ENCODE results near the gene PRKG1. TPM values are rescaled to one million over a fixed set of nuclear protein-coding genes. Genes with fewer than 3 reads are reported as not detected.

PRKG1 gene
- total RNA-seq, 2 experiments from 2014 or later = not detected

DNA sequence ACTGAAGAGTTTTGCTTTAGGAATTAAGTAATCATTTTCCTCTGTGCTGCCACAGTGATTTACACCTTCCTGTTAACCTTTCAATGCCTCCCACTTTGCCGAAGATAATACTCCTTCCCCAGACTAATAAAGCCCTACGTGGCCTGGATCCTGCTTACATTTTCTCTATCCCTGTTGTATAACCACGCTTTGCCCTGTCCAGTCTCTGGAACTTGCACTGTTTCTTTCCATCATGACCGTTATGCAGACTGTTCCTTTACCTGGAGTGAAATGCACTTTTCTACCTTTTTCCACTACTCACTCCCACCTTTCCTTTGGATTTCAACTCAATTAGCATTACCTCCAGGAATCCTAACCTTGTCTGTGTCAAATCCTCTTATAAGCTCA is 154.4 kb downstream of the PRKG1 start:
- Mint-ChIP-seq H3K36me3 (ENCODE audit: low read depth) (no peaks in the 10 kb centered on the region), H3K4me1 (ENCODE audit: low read depth) (no peaks in the 10 kb centered on the region), H3K27ac (no peak overlapping the region), H3K9me3 (no peaks in the 10 kb centered on the region), H3K4me3 (no peak overlapping the region), H3K27me3 (ENCODE audit: low read depth) (peaks cover 3% of the 10 kb centered on the region)
- no peak for DNase-seq
- CTCF ChIA-PET = no interaction called here
- intact Hi-C loops (cut with micrococcal nuclease) = no loop called here

DNA sequence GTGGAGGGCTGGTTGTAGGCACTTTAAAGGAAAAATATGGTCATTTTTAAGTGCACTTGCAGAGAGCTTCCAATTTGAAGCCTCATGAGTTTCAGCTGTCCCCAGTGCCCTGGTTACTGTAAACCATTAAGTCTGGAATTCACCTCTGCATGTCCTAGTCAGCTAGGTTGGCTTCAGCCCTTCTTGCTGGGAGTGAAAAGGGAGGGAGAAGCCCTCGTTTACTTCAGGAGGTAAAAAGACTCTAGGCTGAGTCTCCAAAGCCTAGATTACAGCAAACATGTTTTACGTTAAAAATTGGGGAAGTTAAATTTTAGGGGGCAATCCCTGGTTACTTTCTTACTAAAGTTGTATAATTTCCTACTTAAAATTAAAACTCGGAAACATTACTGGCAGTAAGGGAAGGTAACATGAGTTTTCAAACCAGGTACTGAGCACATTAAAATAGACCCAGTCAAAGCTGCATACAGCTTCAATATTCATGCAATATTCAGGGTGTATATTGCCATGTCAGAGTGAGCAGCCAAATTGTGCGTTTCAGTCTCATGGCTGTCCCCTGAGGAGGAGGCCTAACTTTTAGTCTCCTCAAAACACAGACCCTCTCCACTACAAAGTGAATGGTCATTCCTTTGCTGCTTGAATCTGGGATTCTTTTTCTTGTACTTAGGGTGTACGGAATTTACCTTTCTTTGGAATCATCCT is 156.7 kb downstream of the PRKG1 start:
- DNase-seq = no peak
- Mint-ChIP-seq H3K36me3 (ENCODE audit: low read depth) (no peaks in the 10 kb centered on the region), H3K4me3 (no peak overlapping the region), H3K27me3 (ENCODE audit: low read depth) (no peaks in the 10 kb centered on the region), H3K27ac (no peak overlapping the region), H3K4me1 (ENCODE audit: low read depth) (no peaks in the 10 kb centered on the region), H3K9me3 (no peaks in the 10 kb centered on the region)
- CTCF ChIA-PET = no interaction called here
- intact Hi-C loops (cut with micrococcal nuclease) = no loop called here

DNA sequence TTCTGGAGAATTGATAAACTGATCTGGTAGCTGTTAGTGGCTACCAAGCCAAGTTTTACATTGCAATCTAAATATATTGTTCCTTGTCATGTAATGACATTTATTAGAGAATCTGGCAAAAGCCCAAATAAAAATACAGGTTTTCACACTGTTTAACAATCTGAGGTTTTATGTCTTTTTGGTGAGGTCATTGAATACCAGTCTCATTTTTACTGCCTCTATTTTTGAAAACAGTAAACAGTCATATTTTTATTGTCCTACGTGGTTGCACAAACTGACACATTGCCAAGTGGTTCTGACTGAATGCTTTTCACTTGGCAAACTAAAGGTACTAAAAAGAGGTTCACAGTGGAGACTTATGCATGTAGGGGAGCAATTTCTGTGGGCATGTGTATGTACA is 157.5 kb downstream of the PRKG1 start:
- no peaks in the 10 kb centered on the region for H3K9me3 Mint-ChIP-seq
- intact Hi-C loops (cut with micrococcal nuclease) = no loop called here
- H3K4me1 Mint-ChIP-seq (ENCODE audit: low read depth) = no peaks in the 10 kb centered on the region
- H3K4me3 Mint-ChIP-seq = no peak overlapping the region
- CTCF ChIA-PET = interaction anchor here (0.7 kb wide), 2 partner anchors 30 to 1917 kb away, joined by 3 to 4 read pairs; no protein-coding TSS in a partner anchor
- H3K36me3 Mint-ChIP-seq (ENCODE audit: low read depth) = no peaks in the 10 kb centered on the region
- no peak for DNase-seq
- no peaks in the 10 kb centered on the region for H3K27me3 Mint-ChIP-seq (ENCODE audit: low read depth)
- H3K27ac Mint-ChIP-seq = no peak overlapping the region

DNA sequence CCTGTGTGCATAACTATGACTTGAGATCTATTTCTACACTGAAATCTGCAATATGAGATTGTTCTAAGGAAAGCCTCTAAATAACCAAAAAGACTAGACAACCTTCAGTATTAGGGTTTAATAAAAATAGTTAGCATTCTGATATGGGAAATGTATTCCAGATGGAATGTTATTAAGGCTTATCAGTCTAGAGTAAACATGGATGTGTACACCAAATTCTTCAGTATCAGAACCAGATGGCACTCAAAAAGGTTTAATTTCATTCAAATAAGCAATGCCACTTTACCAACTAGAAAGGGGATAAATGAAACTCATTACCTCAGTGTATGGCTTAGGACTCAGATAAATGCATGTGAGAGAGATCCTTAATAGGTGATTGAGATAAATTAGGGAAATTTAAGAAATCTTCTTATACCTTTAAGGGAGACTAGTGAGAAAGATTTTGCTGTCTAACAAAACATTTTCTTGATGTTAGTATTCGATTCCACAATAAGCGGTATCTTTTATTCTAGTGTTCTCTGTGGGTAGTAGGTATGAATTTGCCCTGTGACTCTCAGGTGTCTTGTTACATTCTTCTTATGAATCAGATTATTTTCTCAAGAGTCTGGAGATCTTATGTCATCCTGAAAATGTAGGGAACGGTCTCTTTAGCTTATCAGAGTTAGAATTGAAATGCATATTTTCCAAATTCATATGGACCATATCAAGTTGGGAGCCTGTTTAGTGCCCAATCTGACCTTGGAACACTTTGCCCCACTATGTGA is 159.2 kb downstream of the PRKG1 start:
- Mint-ChIP-seq H3K36me3 (ENCODE audit: low read depth) (no peaks in the 10 kb centered on the region), H3K4me1 (ENCODE audit: low read depth) (no peaks in the 10 kb centered on the region), H3K27ac (no peak overlapping the region), H3K27me3 (ENCODE audit: low read depth) (no peaks in the 10 kb centered on the region), H3K9me3 (no peaks in the 10 kb centered on the region), H3K4me3 (no peak overlapping the region)
- CTCF ChIA-PET = no interaction called here
- intact Hi-C loops (cut with micrococcal nuclease) = no loop called here
- no peak for DNase-seq

DNA sequence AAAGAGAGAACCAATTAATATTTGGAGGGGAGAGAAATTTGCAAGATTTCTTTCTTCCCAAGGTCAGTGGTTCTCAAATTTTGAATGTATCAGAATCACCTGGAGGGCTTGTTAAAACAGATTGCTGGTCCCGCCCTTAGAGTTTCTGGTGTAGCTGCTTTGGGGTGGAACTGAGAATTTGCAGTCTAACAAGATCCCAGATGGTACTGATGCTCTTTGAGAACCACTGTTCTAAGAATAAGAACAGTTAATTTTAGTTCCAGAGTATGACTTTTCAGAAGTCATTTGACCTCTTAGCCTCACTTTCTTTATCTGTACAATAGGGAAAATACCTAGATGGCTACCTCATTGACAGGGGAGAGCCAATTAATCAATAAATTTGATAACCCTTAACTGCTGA is 161.6 kb downstream of the PRKG1 start:
- CTCF ChIA-PET = no interaction called here
- Mint-ChIP-seq H3K36me3 (ENCODE audit: low read depth) (no peaks in the 10 kb centered on the region), H3K4me3 (no peak overlapping the region), H3K27ac (no peak overlapping the region), H3K9me3 (no peaks in the 10 kb centered on the region), H3K4me1 (ENCODE audit: low read depth) (no peaks in the 10 kb centered on the region), H3K27me3 (ENCODE audit: low read depth) (no peaks in the 10 kb centered on the region)
- intact Hi-C loops (cut with micrococcal nuclease) = no loop called here
- no peak for DNase-seq

DNA sequence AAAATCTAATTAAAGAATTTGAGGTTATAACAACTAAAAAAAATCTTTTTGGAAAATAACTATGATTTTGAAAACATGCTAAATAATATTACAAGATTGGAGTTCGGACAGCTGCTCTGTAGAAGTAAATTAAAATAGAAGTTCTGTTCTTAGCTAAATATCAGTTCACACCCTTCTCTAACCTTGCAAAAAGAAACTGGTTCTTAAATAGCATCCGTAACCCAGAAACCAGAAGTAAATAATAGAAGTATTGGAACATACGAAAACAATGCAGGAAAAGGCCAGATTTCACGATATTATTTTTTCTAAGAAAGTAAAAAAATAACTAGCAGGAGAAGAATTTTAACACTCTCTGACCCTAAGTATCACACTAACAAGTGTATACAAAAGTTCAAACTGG is 164.7 kb downstream of the PRKG1 start:
- CTCF ChIA-PET = interaction anchor here (1.1 kb wide), 1 partner anchor 13 kb away, joined by 3 read pairs; no protein-coding TSS in a partner anchor
- Mint-ChIP-seq H3K4me1 (ENCODE audit: low read depth) (no peaks in the 10 kb centered on the region), H3K36me3 (ENCODE audit: low read depth) (no peaks in the 10 kb centered on the region), H3K27ac (no peak overlapping the region), H3K4me3 (no peak overlapping the region), H3K9me3 (no peaks in the 10 kb centered on the region), H3K27me3 (ENCODE audit: low read depth) (no peaks in the 10 kb centered on the region)
- intact Hi-C loops (cut with micrococcal nuclease) = no loop called here
- no peak for DNase-seq

DNA sequence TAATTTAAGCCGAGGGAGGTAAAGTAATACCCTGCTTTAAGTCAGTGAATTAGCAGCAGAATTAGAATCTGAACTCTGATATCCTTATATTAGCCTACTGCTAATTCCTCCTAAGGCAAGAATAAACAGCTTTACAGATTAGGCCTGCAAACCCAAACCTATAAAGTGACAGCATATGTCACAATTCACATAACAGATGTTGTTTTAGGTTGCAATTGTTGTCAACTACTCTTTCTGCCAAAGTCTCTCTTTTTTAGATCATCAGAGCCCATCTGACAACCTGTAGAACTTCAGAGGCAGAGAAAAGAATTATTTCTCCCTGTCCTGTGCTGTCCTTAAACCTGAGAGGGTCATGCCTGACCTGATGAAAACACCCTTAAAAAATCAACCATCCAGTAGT is 167.2 kb downstream of the PRKG1 start:
- Mint-ChIP-seq H3K36me3 (ENCODE audit: low read depth) (no peaks in the 10 kb centered on the region), H3K27me3 (ENCODE audit: low read depth) (no peaks in the 10 kb centered on the region), H3K9me3 (no peaks in the 10 kb centered on the region), H3K4me3 (no peak overlapping the region), H3K4me1 (ENCODE audit: low read depth) (no peaks in the 10 kb centered on the region), H3K27ac (no peak overlapping the region)
- CTCF ChIA-PET = no interaction called here
- intact Hi-C loops (cut with micrococcal nuclease) = no loop called here
- no peak for DNase-seq

DNA sequence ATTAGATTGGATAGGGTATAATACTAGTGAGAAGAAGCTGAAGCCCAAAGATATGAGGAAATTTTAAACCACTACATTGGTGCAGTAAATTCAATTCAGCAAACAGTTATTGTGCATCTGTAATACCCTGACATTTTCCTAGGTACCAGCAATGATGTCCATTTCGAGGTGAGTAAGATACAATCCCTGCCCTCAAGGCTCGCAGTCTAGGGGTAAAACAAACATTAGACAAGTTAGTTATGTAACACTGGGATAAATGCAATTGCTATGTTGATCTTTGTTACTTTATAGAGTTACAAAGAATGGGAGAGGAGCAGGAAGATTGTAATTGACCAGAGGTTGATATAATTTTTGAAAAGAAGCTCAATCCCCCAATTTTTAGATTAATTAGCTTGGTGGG is 168.1 kb downstream of the PRKG1 start:
- DNase-seq = no peak
- Mint-ChIP-seq H3K4me1 (ENCODE audit: low read depth) (no peaks in the 10 kb centered on the region), H3K36me3 (ENCODE audit: low read depth) (no peaks in the 10 kb centered on the region), H3K27me3 (ENCODE audit: low read depth) (no peaks in the 10 kb centered on the region), H3K27ac (no peak overlapping the region), H3K4me3 (no peak overlapping the region), H3K9me3 (no peaks in the 10 kb centered on the region)
- intact Hi-C loops (cut with micrococcal nuclease) = no loop called here
- CTCF ChIA-PET = no interaction called here

DNA sequence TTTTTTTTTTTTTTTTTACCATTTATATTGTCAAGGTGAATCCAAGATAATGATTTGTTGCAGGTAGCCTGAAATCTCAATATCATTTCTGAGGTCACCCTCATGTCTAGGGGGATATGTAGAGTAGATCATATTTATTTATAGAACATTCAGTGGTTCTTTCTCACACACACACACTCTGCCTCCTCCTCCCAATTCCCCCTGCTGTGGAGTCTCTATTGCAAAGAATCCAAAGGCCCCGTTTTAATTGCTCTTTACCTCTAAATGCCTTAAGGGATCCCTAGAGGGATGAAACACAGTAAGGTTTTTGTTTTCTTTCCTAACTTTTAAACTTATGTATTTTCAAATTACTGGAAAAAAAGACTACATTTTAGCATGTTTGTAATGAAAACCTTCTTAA is 170.0 kb downstream of the PRKG1 start:
- H3K9me3 Mint-ChIP-seq = no peaks in the 10 kb centered on the region
- intact Hi-C loops (cut with micrococcal nuclease) = no loop called here

DNA sequence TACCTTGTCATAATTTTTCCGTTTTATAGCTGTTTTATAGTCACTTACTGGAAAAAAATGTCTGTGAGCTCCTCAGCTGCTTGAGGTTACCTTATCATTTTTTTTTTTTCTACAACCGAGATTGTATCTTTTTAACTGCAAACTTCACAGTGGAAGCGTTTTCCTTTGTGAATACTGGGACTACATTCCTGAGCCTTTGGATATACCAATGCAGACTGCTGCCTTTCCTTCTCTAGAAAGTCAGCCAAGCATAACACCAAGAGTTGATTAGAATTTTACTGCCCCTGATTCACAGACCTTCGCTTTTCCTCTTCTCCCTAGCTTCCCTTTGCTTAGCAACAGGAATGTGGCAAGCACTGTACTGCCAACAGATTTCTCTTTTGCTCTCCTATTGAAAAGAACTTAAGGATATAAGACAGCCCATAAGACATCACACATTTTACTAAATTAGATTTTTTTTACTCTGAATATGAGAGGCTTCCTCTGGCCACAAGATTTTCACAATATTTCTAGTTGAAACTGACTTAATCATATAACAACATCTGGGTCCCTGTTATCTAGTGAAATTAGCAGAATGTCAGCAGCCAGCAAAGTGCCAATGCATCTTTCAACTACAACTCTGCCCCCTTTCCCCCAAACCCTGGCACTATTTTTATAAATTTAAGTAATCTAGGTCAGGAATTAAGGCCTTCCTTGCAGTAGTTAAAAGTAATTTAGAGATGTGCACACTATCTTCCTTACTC is 170.6 kb downstream of the PRKG1 start:
- no peak for DNase-seq
- Mint-ChIP-seq H3K9me3 (no peaks in the 10 kb centered on the region), H3K27me3 (ENCODE audit: low read depth) (no peaks in the 10 kb centered on the region), H3K4me3 (no peak overlapping the region), H3K4me1 (ENCODE audit: low read depth) (no peaks in the 10 kb centered on the region), H3K27ac (no peak overlapping the region), H3K36me3 (ENCODE audit: low read depth) (no peaks in the 10 kb centered on the region)
- intact Hi-C loops (cut with micrococcal nuclease) = no loop called here
- CTCF ChIA-PET = no interaction called here

More for the DNA sequence above, 170.0 kb downstream of the PRKG1 start:
- Mint-ChIP-seq H3K4me3 (no peak overlapping the region), H3K4me1 (ENCODE audit: low read depth) (no peaks in the 10 kb centered on the region), H3K27ac (no peak overlapping the region), H3K36me3 (ENCODE audit: low read depth) (no peaks in the 10 kb centered on the region), H3K27me3 (ENCODE audit: low read depth) (no peaks in the 10 kb centered on the region)
- CTCF ChIA-PET = no interaction called here
- DNase-seq = no peak

DNA sequence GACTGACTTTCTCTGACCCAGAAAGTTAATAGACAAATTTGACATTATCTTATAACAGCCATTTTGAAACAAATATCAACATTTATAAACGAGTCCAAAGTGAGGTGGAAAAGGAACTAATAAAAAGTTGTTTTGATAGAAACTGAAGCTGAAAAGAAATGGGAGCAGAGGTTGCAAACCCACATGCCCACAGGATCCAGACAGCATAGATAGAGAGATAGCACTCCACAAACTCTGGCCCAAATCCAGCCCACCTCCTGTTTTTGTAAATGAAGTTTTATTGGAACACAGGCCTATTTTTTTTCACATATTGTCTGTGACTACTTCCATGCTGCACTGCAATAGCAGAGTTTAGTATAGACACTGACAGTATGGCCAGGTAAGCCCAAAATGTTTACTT is 171.9 kb downstream of the PRKG1 start:
- no peak overlapping the region for H3K4me3 Mint-ChIP-seq
- H3K27ac Mint-ChIP-seq = no peak overlapping the region
- CTCF ChIA-PET = no interaction called here
- intact Hi-C loops (cut with micrococcal nuclease) = no loop called here
- H3K27me3 Mint-ChIP-seq (ENCODE audit: low read depth) = no peaks in the 10 kb centered on the region
- no peaks in the 10 kb centered on the region for H3K4me1 Mint-ChIP-seq (ENCODE audit: low read depth)
- no peak for DNase-seq
- H3K36me3 Mint-ChIP-seq (ENCODE audit: low read depth) = no peaks in the 10 kb centered on the region
- H3K9me3 Mint-ChIP-seq = no peaks in the 10 kb centered on the region

DNA sequence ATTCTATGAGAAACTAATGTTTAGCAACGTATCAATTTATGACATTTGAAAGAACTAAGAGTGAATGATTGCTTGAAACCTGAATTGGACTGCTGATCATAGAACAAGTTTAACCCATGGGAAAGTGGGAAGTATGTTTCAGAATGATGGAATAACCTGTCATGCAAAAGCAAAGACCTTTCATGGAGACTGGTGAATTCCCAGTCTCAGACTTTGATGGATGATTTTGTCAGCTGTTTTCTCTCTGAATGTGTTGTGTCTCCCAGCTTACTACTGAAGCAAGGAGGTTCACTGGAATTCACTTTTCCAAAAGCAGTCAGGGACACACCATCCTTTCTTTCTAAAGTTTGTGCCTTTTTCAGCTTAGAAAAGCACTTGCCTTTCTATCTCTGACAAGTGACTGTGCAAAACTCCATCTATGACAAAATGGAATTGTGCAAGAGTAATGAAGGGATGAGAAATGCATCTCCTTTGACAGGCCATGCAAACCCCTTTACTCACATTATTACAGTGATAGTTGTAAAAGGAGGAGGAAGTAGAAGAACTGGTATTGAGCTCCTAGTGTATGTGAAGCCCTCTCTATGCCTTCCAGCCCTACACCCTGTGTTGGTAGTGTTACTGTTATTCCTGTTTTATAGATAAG is 176.1 kb downstream of the PRKG1 start:
- Mint-ChIP-seq H3K4me3 (no peak overlapping the region), H3K27ac (no peak overlapping the region), H3K36me3 (ENCODE audit: low read depth) (no peaks in the 10 kb centered on the region), H3K27me3 (ENCODE audit: low read depth) (no peaks in the 10 kb centered on the region), H3K4me1 (ENCODE audit: low read depth) (no peaks in the 10 kb centered on the region), H3K9me3 (no peaks in the 10 kb centered on the region)
- intact Hi-C loops (cut with micrococcal nuclease) = no loop called here
- no peak for DNase-seq
- CTCF ChIA-PET = no interaction called here

Measured in activated naive CD4-positive, alpha-beta T cell treated with anti-CD3 and anti-CD28 coated beads for 36 hours (primary cell).